GM12873 (cell line): ENCODE results near the gene TMEM51.

Source experiments
- CTCF ChIP-seq: IDR thresholded peaks from 2 replicates; pipeline ENCODE4 v1.5.1; 2012; ENCODE audit warnings: low read depth, mild to moderate bottlenecking, moderate library complexity, low read length, control low read depth; ENCODE audit not compliant: insufficient read depth; ENCODE audit errors: missing control alignments

Gene TMEM51

DNA sequence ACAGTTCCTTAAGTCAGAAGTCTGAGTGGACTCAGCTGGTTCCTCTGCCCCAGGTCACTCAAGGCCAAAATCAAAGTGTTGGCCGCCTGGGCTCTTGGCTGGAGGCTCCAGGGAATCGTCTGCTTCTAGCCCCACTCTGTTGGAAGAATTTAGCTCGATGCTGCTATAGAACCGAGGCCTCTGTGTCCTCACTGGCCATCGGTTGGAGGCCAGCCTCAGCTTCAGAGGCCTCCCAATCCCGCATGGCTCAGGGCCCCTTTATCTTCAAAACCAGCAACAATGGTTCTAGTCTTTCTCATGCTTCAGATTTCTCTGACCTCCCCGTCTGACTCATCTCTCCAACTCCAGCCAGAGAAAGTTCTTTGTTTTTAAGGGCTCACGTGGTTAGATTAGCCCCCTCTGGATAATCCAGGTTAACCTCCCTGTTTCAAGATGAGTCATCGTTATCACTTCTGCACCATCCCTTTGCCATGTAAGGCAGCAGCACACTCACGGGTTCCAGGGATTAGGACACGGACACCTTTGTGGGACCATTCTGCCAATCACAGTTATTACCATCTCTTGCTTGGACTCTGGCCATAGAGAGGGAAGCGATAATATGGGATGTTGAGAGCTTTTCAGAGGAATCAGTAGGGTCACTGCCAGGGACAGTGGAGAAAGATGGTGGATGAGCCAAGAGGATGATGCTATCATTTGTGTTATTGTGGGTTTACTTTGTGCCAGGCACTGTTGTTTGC lies 107.0 kb downstream of the TMEM51 start:
- TF ChIP-seq CTCF = no peak

GRCh38 chr1:15261155-15262002 lies 107.8 kb downstream of the TMEM51 start:
- no peak for TF ChIP-seq CTCF

GRCh38 chr1:15262003-15262377 lies 108.4 kb downstream of the TMEM51 start:
- TF ChIP-seq CTCF = no peak

GRCh38 chr1:15262706-15263105 lies 109.2 kb downstream of the TMEM51 start:
- TF ChIP-seq CTCF = no peak

DNA sequence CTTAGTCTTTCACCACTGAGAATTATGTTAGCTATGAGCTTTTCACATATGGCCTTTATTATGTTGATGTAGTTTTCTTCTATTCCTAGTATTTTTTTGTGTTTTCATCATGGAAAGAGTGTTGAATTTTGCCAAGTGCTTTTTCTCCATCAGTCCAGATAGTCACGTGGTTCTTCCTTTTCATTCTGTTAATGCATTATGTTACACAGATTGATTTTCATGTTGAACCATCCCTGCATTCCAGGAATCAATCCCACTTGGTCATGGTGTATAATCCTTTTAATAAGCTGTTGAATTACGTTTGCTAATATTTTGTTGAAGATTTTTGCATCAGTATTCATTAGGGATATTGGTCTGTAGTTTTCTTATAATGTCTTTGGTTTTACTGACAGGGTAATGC lies 111.2 kb downstream of the TMEM51 start:
- TF ChIP-seq CTCF = no peak
